Large intestine (tissue), 3 donors: Measurements from ENCODE around the gene GALNT14. TPM values are rescaled to one million over a fixed set of nuclear protein-coding genes. Genes with fewer than 3 reads are reported as not detected.

Source experiments
- DNase-seq, 2 donors: peaks; one replicate each; pipeline versions ENCODE4 v3.0.0 to v3.0.0-alpha.2; 2013
- H3K27ac ChIP-seq: one replicate; pipeline ENCODE4 v1.5.1; 2013; ENCODE audit warnings: low read length
- H3K27me3 ChIP-seq: 2 replicates; pipeline ENCODE4 v1.6.1; 2013; ENCODE audit warnings: low read length; ENCODE audit not compliant: control insufficient read depth, insufficient read depth
- H3K36me3 ChIP-seq: 2 replicates; pipeline ENCODE4 v1.6.1; 2013; ENCODE audit warnings: low read length; ENCODE audit not compliant: control insufficient read depth, insufficient read depth
- H3K4me1 ChIP-seq: one replicate; pipeline ENCODE4 v1.6.1; 2013; ENCODE audit warnings: low read length; ENCODE audit not compliant: control insufficient read depth, insufficient read depth
- H3K4me3 ChIP-seq: one replicate; pipeline ENCODE4 v1.5.1; 2013; ENCODE audit warnings: low read length
- H3K9me3 ChIP-seq: one replicate; pipeline ENCODE4 v1.6.1; 2013; ENCODE audit warnings: mild to moderate bottlenecking, low read depth, low read length, moderate library complexity; ENCODE audit not compliant: control insufficient read depth
- whole genome bisulfite sequencing: methylation state at CpG from one replicate; pipeline ENCODE4 v1.1.5; 2013; ENCODE audit warnings: low lambda C conversion rate; ENCODE audit not compliant: insufficient coverage; 5-methylcytosine and 5-hydroxymethylcytosine counted together
- polyA plus RNA-seq: library from polyadenylated mRNA; unstranded; fragments of 120-200 nt; gene quantifications from one replicate; pipeline ENCODE4 v1.2.1, GENCODE V29; 2013

GALNT14 gene
- polyA plus RNA-seq, 1 donor, result 3.1 TPM

GRCh38 chr2:31161637-31162036 is 23.4 kb upstream of the GALNT14 start:
- Histone ChIP-seq H3K36me3 (no peaks in the 10 kb centered on the region), H3K4me1 (no peaks in the 10 kb centered on the region), H3K4me3 (no peak overlapping the region), H3K9me3 (no peaks in the 10 kb centered on the region), H3K27me3 (peaks cover 9% of the 10 kb centered on the region), H3K27ac (no peak overlapping the region)
- DNase-seq, result no peak
- WGBS, result 100% methylated on average over 1 of the region's 6 CpGs

DNA sequence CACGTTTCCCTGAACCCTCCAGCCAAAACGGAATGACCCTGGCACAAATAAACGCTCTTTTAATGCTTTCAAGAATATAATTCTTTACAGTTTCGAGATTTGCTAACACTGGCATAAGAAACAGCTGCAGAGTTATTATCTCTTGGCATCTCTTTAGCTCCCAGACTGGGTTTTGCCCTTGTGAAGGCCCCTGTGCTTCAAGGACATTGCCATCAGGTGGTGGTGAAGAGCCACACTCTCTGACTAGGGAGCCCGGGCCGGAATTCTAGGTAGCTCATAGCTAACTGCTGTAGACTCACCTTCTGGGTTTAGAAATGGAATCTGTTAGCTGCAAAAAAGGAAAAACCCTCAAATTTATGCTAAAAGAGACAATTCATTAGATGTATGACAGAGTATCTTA is 13.3 kb upstream of the GALNT14 start:
- Histone ChIP-seq H3K4me1 (no peaks in the 10 kb centered on the region), H3K27ac (no peak overlapping the region), H3K27me3 (peaks cover 18% of the 10 kb centered on the region), H3K9me3 (no peaks in the 10 kb centered on the region), H3K4me3 (no peak overlapping the region), H3K36me3 (no peaks in the 10 kb centered on the region)
- no peak for DNase-seq
- 100% methylated on average over 2 of the region's 6 CpGs for WGBS

GRCh38 chr2:31150120-31150670 is 12.0 kb upstream of the GALNT14 start:
- Histone ChIP-seq H3K9me3 (no peaks in the 10 kb centered on the region), H3K4me1 (no peaks in the 10 kb centered on the region), H3K27me3 (peaks cover 19% of the 10 kb centered on the region), H3K27ac (no peak overlapping the region), H3K36me3 (no peaks in the 10 kb centered on the region), H3K4me3 (no peak overlapping the region)
- no peak for DNase-seq
- WGBS, result no CpG with 5 or more reads among the region's 6 CpGs

DNA sequence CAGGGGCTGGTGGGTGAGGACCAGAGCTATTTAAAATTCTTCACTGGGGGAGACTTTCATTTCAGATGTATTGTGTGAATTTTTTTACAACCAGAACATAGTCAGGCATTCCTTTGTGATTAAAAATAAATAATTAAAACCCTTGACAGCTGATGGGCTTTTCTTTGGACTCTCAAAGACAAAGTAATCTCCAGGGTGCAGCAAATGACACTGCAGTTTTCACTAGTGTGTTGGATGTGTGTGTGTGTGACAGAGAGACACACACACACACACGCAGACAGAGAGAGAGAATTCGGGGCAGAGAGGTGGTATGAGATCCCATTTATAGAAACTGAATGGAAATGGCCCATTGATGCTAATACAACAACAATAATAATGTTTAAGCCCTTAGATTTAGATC is 10.3 kb upstream of the GALNT14 start:
- no peak for DNase-seq
- Histone ChIP-seq H3K36me3 (no peaks in the 10 kb centered on the region), H3K9me3 (no peaks in the 10 kb centered on the region), H3K4me1 (no peaks in the 10 kb centered on the region), H3K27me3 (peaks cover 24% of the 10 kb centered on the region), H3K4me3 (no peak overlapping the region), H3K27ac (no peak overlapping the region)
- WGBS, result no CpG with 5 or more reads among the region's 2 CpGs

- Histone ChIP-seq H3K4me3 (no peak overlapping the region), H3K4me1 (no peaks in the 10 kb centered on the region), H3K27ac (no peak overlapping the region), H3K36me3 (no peaks in the 10 kb centered on the region), H3K27me3 (peaks cover 28% of the 10 kb centered on the region), H3K9me3 (no peaks in the 10 kb centered on the region)
- no CpG with 5 or more reads among the region's 5 CpGs for WGBS
- DNase-seq, result no peak
Observed at GRCh38 chr2:31147645-31148044, 9.4 kb upstream of the GALNT14 start.

DNA sequence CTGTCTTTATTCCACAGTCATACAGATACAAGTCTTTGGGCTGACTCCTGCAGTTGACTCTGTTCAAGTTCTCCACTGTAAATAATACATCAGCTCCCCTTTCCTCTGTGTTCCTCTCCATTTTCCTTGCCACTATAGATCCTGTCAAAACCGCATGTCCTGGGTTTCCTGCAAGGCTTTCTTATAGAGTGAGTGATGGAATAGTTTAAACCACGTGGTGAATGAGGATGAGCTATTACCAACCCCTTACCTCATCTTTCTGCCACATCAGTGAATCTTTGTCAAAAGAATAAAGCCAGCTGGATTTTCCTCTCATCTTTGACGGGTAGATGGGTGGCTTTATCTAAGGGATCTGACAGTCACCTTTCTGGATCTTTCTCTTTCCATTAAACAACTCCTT is 3.9 kb upstream of the GALNT14 start:
- peaks cover 59% of the 10 kb centered on the region for H3K27me3 ChIP-seq
- no peak overlapping the region for H3K4me3 ChIP-seq

DNA sequence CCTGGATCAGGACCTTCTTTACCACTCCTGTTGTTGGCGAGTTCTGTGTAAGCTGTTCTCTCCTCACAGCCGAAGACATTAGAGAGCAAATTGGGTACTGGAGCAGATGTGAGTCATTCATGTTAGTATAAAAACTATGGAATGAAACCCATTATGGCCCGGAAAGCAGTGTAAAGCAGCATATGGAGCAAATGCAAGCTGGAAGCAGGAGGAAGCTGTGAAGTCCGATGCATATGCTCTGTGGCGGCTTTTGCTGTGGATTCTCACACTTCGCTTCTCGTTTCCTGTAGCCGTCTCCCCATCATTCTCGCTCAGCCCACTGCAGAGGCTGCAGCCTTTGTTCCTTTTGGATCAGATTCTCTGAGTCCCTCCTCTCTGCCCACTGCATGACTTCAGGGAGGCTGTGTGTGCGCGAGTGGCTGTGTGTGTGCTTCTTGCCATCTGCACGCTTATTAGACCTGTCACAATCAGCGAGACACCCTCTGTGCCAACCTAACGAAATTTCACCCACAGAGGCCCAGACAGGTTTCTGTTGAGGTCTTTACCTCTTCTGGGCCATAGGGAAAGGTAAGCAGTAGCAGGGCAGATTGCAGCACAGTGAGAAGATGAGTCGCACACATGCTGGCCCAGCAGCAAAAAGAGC is 3.3 kb upstream of the GALNT14 start:
- WGBS, result no CpG with 5 or more reads among the region's 15 CpGs
- H3K36me3 ChIP-seq, result no peaks in the 10 kb centered on the region
- DNase-seq, result no peak
- peaks cover 3% of the 10 kb centered on the region for H3K9me3 ChIP-seq
- H3K4me3 ChIP-seq, result no peak overlapping the region
- H3K4me1 ChIP-seq, result no peaks in the 10 kb centered on the region
- H3K27me3 ChIP-seq, result peaks cover 64% of the 10 kb centered on the region
- no peak overlapping the region for H3K27ac ChIP-seq

More for the DNA sequence above, 3.9 kb upstream of the GALNT14 start:
- Histone ChIP-seq H3K36me3 (no peaks in the 10 kb centered on the region), H3K9me3 (peaks cover 3% of the 10 kb centered on the region), H3K27ac (no peak overlapping the region), H3K4me1 (no peaks in the 10 kb centered on the region)
- WGBS, result 50% methylated on average over 1 of the region's 3 CpGs
- DNase-seq, result no peak

DNA sequence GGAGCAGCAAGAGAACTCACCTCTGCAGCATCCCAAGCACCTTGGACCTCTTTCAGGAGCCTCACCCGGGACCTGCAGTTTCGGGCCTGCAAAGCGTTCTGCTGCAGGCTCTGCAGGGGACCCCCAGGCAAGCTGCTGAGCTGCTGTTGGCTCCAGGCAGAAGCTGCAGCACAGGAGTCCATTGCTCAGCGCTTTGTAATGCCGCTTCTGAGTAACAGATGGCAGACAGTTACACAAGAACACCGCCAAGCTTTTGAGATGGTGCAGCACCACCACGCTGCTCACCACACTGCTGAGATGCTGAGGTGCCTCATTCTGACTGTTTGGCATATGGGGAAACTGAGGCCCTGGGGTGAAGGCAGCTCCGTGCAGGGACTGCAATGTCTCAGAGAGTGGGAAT is 1.9 kb upstream of the GALNT14 start:
- H3K9me3 ChIP-seq, result peaks cover 3% of the 10 kb centered on the region
- H3K27me3 ChIP-seq, result peaks cover 75% of the 10 kb centered on the region
- no peak overlapping the region for H3K27ac ChIP-seq
- no peak overlapping the region for H3K4me3 ChIP-seq
- no peak for DNase-seq
- no peaks in the 10 kb centered on the region for H3K4me1 ChIP-seq
- H3K36me3 ChIP-seq, result no peaks in the 10 kb centered on the region
- WGBS, result no CpG with 5 or more reads among the region's 8 CpGs

- no peak overlapping the region for H3K27ac ChIP-seq
- peaks cover 78% of the 10 kb centered on the region for H3K27me3 ChIP-seq
- no CpG with 5 or more reads among the region's 4 CpGs for WGBS
- peaks cover 3% of the 10 kb centered on the region for H3K9me3 ChIP-seq
- H3K4me3 ChIP-seq, result no peak overlapping the region
- H3K36me3 ChIP-seq, result no peaks in the 10 kb centered on the region
- no peak for DNase-seq
- H3K4me1 ChIP-seq, result no peaks in the 10 kb centered on the region
Observed at GRCh38 chr2:31139671-31140070, 1.4 kb upstream of the GALNT14 start.

- Histone ChIP-seq H3K27ac (no peak overlapping the region), H3K4me1 (no peaks in the 10 kb centered on the region), H3K4me3 (peak overlapping the region; percentile 38), H3K27me3 (peaks cover 77% of the 10 kb centered on the region), H3K36me3 (no peaks in the 10 kb centered on the region), H3K9me3 (peaks cover 3% of the 10 kb centered on the region)
- peak in 1 of 2 donors; percentile 50 for DNase-seq
- WGBS, result no CpG with 5 or more reads among the region's 72 CpGs
Observed at GRCh38 chr2:31137211-31138036, 816 bp downstream of the GALNT14 start.
